ENCODE measurements around the gene SF1. TPM values are rescaled to one million over a fixed set of nuclear protein-coding genes. Genes with fewer than 3 reads are reported as not detected.

The SF1 gene
- total RNA-seq, 3 donors from 2014 or later (not counting 1 experiment from before 2014, with no cell fraction given), result 841 to 864 (median 845) TPM

- no peaks in the 10 kb centered on the region for H3K27me3 Mint-ChIP-seq (ENCODE audit: low read depth in 2 of 2)
- ATAC-seq, result no peak
- no peak overlapping the region for H3K4me3 ChIP-seq (ENCODE audit: low read length)
- no peaks in the 10 kb centered on the region for H3K27me3 ChIP-seq (ENCODE audit: control insufficient read depth, insufficient read depth, low read length)
- H3K4me1 ChIP-seq (ENCODE audit: control insufficient read depth, insufficient read depth, low read length), result peaks cover 11% of the 10 kb centered on the region
- no peaks in the 10 kb centered on the region for H3K36me3 Mint-ChIP-seq
- H3K27ac Mint-ChIP-seq, result no peak overlapping the region
- intact Hi-C loops (cut with micrococcal nuclease), result no loop called here
- H3K9me3 Mint-ChIP-seq, result no peaks in the 10 kb centered on the region
- H3K9me3 ChIP-seq (ENCODE audit: control insufficient read depth, insufficient read depth, low read length), result no peaks in the 10 kb centered on the region
- no peak overlapping the region for H3K27ac ChIP-seq (ENCODE audit: low read length)
- TF ChIP-seq, protein P1, sequence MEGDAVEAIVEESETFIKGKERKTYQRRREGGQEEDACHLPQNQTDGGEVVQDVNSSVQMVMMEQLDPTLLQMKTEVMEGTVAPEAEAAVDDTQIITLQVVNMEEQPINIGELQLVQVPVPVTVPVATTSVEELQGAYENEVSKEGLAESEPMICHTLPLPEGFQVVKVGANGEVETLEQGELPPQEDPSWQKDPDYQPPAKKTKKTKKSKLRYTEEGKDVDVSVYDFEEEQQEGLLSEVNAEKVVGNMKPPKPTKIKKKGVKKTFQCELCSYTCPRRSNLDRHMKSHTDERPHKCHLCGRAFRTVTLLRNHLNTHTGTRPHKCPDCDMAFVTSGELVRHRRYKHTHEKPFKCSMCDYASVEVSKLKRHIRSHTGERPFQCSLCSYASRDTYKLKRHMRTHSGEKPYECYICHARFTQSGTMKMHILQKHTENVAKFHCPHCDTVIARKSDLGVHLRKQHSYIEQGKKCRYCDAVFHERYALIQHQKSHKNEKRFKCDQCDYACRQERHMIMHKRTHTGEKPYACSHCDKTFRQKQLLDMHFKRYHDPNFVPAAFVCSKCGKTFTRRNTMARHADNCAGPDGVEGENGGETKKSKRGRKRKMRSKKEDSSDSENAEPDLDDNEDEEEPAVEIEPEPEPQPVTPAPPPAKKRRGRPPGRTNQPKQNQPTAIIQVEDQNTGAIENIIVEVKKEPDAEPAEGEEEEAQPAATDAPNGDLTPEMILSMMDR (IDR thresholded peaks at IDR 0.05), result no peak
- peaks cover 78% of the 10 kb centered on the region for H3K36me3 ChIP-seq (ENCODE audit: control insufficient read depth, insufficient read depth, low read length)
- peaks cover 8 to 12% of the 10 kb centered on the region in 2 donors for H3K4me1 Mint-ChIP-seq
- WGBS (ENCODE audit: insufficient coverage), result 94% methylated on average over 3 of the region's 3 CpGs
- H3K4me3 Mint-ChIP-seq, result no peak overlapping the region
- no peak for DNase-seq
These were observed 46.7 kb downstream of the SF1 start for GRCh38 chr11:64731601-64732000.

GRCh38 chr11:64729851-64730382, 48.4 kb downstream of the SF1 start:
- H3K27me3 ChIP-seq (ENCODE audit: control insufficient read depth, insufficient read depth, low read length), result no peaks in the 10 kb centered on the region
- no peaks in the 10 kb centered on the region for H3K9me3 ChIP-seq (ENCODE audit: control insufficient read depth, insufficient read depth, low read length)
- DNase-seq, result no peak
- H3K36me3 Mint-ChIP-seq, result no peaks in the 10 kb centered on the region
- TF ChIP-seq, protein P1 (IDR thresholded peaks at IDR 0.05), result no peak
- no peaks in the 10 kb centered on the region for H3K27me3 Mint-ChIP-seq (ENCODE audit: low read depth in 2 of 2)
- H3K4me1 ChIP-seq (ENCODE audit: control insufficient read depth, insufficient read depth, low read length), result no peaks in the 10 kb centered on the region
- peaks cover 63% of the 10 kb centered on the region for H3K36me3 ChIP-seq (ENCODE audit: control insufficient read depth, insufficient read depth, low read length)
- H3K9me3 Mint-ChIP-seq, result no peaks in the 10 kb centered on the region
- no peak overlapping the region for H3K27ac ChIP-seq (ENCODE audit: low read length)
- no peak overlapping the region for H3K27ac Mint-ChIP-seq
- ATAC-seq, result no peak
- no peak overlapping the region for H3K4me3 Mint-ChIP-seq
- 88% methylated on average over 21 of the region's 21 CpGs for WGBS (ENCODE audit: insufficient coverage)
- intact Hi-C loops (cut with micrococcal nuclease), result no loop called here
- no peak overlapping the region for H3K4me3 ChIP-seq (ENCODE audit: low read length)
- H3K4me1 Mint-ChIP-seq, result peaks cover 5 to 14% of the 10 kb centered on the region in 2 donors

GRCh38 chr11:64728757-64729365, 49.5 kb downstream of the SF1 start:
- WGBS (ENCODE audit: insufficient coverage), result 97% methylated on average over 9 of the region's 11 CpGs
- Histone ChIP-seq H3K36me3 (ENCODE audit: control insufficient read depth, insufficient read depth, low read length) (peaks cover 55% of the 10 kb centered on the region), H3K27me3 (ENCODE audit: control insufficient read depth, insufficient read depth, low read length) (no peaks in the 10 kb centered on the region)

More at GRCh38 chr11:64728757-64729365, 49.5 kb downstream of the SF1 start:
- DNase-seq (no peak), ATAC-seq (no peak)
- no peak overlapping the region for H3K4me3 Mint-ChIP-seq
- no peaks in the 10 kb centered on the region for H3K36me3 Mint-ChIP-seq
- no peaks in the 10 kb centered on the region for H3K27me3 Mint-ChIP-seq (ENCODE audit: low read depth in 2 of 2)
- no peak overlapping the region for H3K27ac Mint-ChIP-seq
- no peak overlapping the region for H3K4me3 ChIP-seq (ENCODE audit: low read length)
- TF ChIP-seq, protein P1 (IDR thresholded peaks at IDR 0.05), result no peak
- no peaks in the 10 kb centered on the region for H3K9me3 Mint-ChIP-seq
- peaks cover 8 to 18% of the 10 kb centered on the region in 2 donors for H3K4me1 Mint-ChIP-seq
- H3K9me3 ChIP-seq (ENCODE audit: control insufficient read depth, insufficient read depth, low read length), result no peaks in the 10 kb centered on the region
- no peak overlapping the region for H3K27ac ChIP-seq (ENCODE audit: low read length)
- intact Hi-C loops (cut with micrococcal nuclease), result no loop called here
- H3K4me1 ChIP-seq (ENCODE audit: control insufficient read depth, insufficient read depth, low read length), result peaks cover 7% of the 10 kb centered on the region
